Measurements from ENCODE around the gene PTP4A2.

GRCh38 chr1:31926252-31926651 lies 11.9 kb downstream of the PTP4A2 start:
- TF ChIP-seq CTCF (IDR thresholded peaks at IDR 0.05; ENCODE audit: borderline replicate concordance, extremely low read depth, low read length, poor library complexity, severe bottlenecking): no peak
- no peak for TF ChIP-seq EZH2 (IDR thresholded peaks at IDR 0.05; ENCODE audit: borderline replicate concordance, low read depth, low read length, severe bottlenecking)

Data from DND-41 (cell line).